B cell (primary cell): ENCODE measurements around the gene UPK1B.

Experiments
- CTCF ChIP-seq: fragments of 200-600 bp; IDR thresholded peaks from one replicate; pipeline ENCODE4 v1.8.0; 2022; ENCODE audit warnings: antibody characterized with exemption, mild to moderate bottlenecking
- EZH2 ChIP-seq: IDR thresholded peaks from 2 replicates; pipeline ENCODE4 v1.6.1; 2012; ENCODE audit warnings: borderline replicate concordance, low read depth, mild to moderate bottlenecking, moderate library complexity, low read length; ENCODE audit not compliant: insufficient read depth, poor library complexity, severe bottlenecking

GRCh38 chr3:119145500-119146167 is 27.8 kb upstream of the UPK1B start, which contains the start of gene TEX55:
- peak; percentile 35 for TF ChIP-seq CTCF
- TF ChIP-seq EZH2: no peak
